IMR-90 (cell line): ENCODE data around the gene RIMBP2. TPM values are rescaled to one million over a fixed set of nuclear protein-coding genes. Genes with fewer than 3 reads are reported as not detected.

Experiments used
- ATAC-seq: fragments of 200-7000 bp; cut with Tn5 transposase; 2 replicates; pipeline ENCODE4 v1.9.1; 2020; ENCODE audit warnings: low read depth, mild to moderate bottlenecking, moderate library complexity
- BruUV-seq: library from RNA; stranded (reverse); fragments of 400-500 nt; replicated peaks from 2 replicates; lab custom pipeline; 2021; lab: Mats Ljungman, UMichigan
- CTCF ChIA-PET: fragments of 300-600 bp; formaldehyde crosslinking; extraction: SDS; loops from one replicate; lab custom pipeline; 2021; ENCODE audit warnings: antibody characterized with exemption; lab: Yijun Ruan, JAX
- POLR2A ChIA-PET: fragments of 300-600 bp; sonication (Branson Sonifier 250); formaldehyde crosslinking; loops from one replicate; lab custom pipeline; 2022; ENCODE audit warnings: antibody characterized with exemption; ENCODE audit not compliant: unreplicated experiment; lab: Charles Lee
- DNase-seq: peaks from one replicate; pipeline ENCODE4 v3.0.0; 2013
- H2AFZ ChIP-seq: replicated peaks from 2 replicates; pipeline ENCODE3; 2013; ENCODE audit warnings: low read length, mild to moderate bottlenecking; ENCODE audit not compliant: poor library complexity
- H2AK5ac ChIP-seq: 2 replicates; pipeline ENCODE4 v1.6.1; 2013; ENCODE audit warnings: low read depth, low read length, inconsistent platforms
- H2AK9ac ChIP-seq: replicated peaks from 2 replicates; pipeline ENCODE3; 2013; ENCODE audit warnings: mild to moderate bottlenecking, low read depth, low read length, moderate library complexity; ENCODE audit not compliant: poor library complexity
- H2BK120ac ChIP-seq: 2 replicates; pipeline ENCODE4 v1.6.1; 2013; ENCODE audit warnings: low read depth, low read length, inconsistent platforms
- H2BK15ac ChIP-seq: 3 replicates; pipeline ENCODE4 v1.6.1; 2013; ENCODE audit warnings: low read depth, low read length, inconsistent platforms
- H2BK20ac ChIP-seq: 2 replicates; pipeline ENCODE4 v1.6.1; 2013; ENCODE audit warnings: low read depth, mild to moderate bottlenecking, inconsistent platforms, low read length, moderate library complexity
- H2BK5ac ChIP-seq: 2 replicates; pipeline ENCODE4 v1.6.1; 2013; ENCODE audit warnings: mild to moderate bottlenecking, low read depth, low read length, inconsistent platforms; ENCODE audit not compliant: poor library complexity, severe bottlenecking
- H3K14ac ChIP-seq: replicated peaks from 2 replicates; pipeline ENCODE4 v1.6.1; 2013; ENCODE audit warnings: low read depth, low read length, inconsistent platforms
- H3K18ac ChIP-seq: 2 replicates; pipeline ENCODE4 v1.6.1; 2013; ENCODE audit warnings: low read depth, low read length, control low read depth
- H3K23ac ChIP-seq: 2 replicates; pipeline ENCODE4 v1.6.1; 2013; ENCODE audit warnings: low read depth, low read length, inconsistent platforms
- H3K27ac ChIP-seq: 2 replicates; pipeline ENCODE4 v1.5.1; 2013; ENCODE audit warnings: mild to moderate bottlenecking, control low read depth, low read length; ENCODE audit not compliant: insufficient read depth
- H3K27me3 ChIP-seq: 2 replicates; pipeline ENCODE4 v1.6.1; 2013; ENCODE audit warnings: low read length; ENCODE audit not compliant: control insufficient read depth, insufficient read depth
- H3K36me3 ChIP-seq: 2 replicates; pipeline ENCODE4 v1.6.1; 2013; ENCODE audit warnings: low read length, mixed read lengths; ENCODE audit not compliant: control insufficient read depth, insufficient read depth
- H3K4ac ChIP-seq: 2 replicates; pipeline ENCODE4 v1.6.1; 2013; ENCODE audit warnings: low read depth, low read length, inconsistent platforms
- H3K4me1 ChIP-seq: 2 replicates; pipeline ENCODE4 v1.6.1; 2013; ENCODE audit warnings: low read length, mixed read lengths; ENCODE audit not compliant: control insufficient read depth, insufficient read depth
- H3K4me2 ChIP-seq: 2 replicates; pipeline ENCODE4 v1.6.1; 2013; ENCODE audit warnings: low read depth, mild to moderate bottlenecking, control low read depth, low read length, moderate library complexity
- H3K4me3 ChIP-seq: 2 replicates; pipeline ENCODE4 v1.5.1; 2013; ENCODE audit warnings: low read depth, mild to moderate bottlenecking, control low read depth, low read length, moderate library complexity; ENCODE audit not compliant: insufficient read depth
- H3K56ac ChIP-seq: 2 replicates; pipeline ENCODE4 v1.6.1; 2013; ENCODE audit warnings: low read length, inconsistent platforms; ENCODE audit not compliant: insufficient read depth; ENCODE audit errors: extremely low read depth
- H3K79me1 ChIP-seq, 2 experiments: 2 replicates each; pipeline ENCODE4 v1.6.1; 2013; ENCODE audit warnings: low read length in 2 of 2, inconsistent platforms in 1 of 2, low read depth in 1 of 2
- H3K9ac ChIP-seq: 2 replicates; pipeline ENCODE4 v1.6.1; 2013; ENCODE audit warnings: low read depth, low read length, control low read depth
- H3K9me1 ChIP-seq: 2 replicates; pipeline ENCODE4 v1.6.1; 2013; ENCODE audit warnings: low read length, inconsistent platforms; ENCODE audit not compliant: insufficient read depth
- H3K9me3 ChIP-seq: 2 replicates; pipeline ENCODE4 v1.6.1; 2013; ENCODE audit warnings: low read length; ENCODE audit not compliant: control insufficient read depth, insufficient read depth
- H4K20me1 ChIP-seq: 2 replicates; pipeline ENCODE4 v1.6.1; 2013; ENCODE audit warnings: low read length, inconsistent platforms; ENCODE audit not compliant: insufficient read depth
- H4K5ac ChIP-seq: 2 replicates; pipeline ENCODE4 v1.6.1; 2013; ENCODE audit warnings: mild to moderate bottlenecking, low read depth, low read length, control low read depth
- H4K8ac ChIP-seq, 2 experiments: 2 replicates each; pipeline ENCODE4 v1.6.1; 2013; ENCODE audit warnings: low read depth in 2 of 2, low read length in 2 of 2, control low read depth in 1 of 2, inconsistent platforms in 1 of 2
- H4K91ac ChIP-seq: 2 replicates; pipeline ENCODE4 v1.6.1; 2013; ENCODE audit warnings: low read depth, low read length, inconsistent platforms; ENCODE audit not compliant: insufficient read depth
- CEBPB ChIP-seq: IDR thresholded peaks from 2 replicates; pipeline ENCODE4 v1.6.1; 2012; ENCODE audit warnings: low read depth, low read length, improper control_type of control experiment
- CHD1 ChIP-seq: IDR thresholded peaks from 2 replicates; pipeline ENCODE4 v1.6.1; 2012; ENCODE audit warnings: low read depth, low read length, improper control_type of control experiment
- CTCF ChIP-seq: conservative IDR thresholded peaks from 2 replicates; pipeline ENCODE4 v1.5.1; 2012; ENCODE audit warnings: mild to moderate bottlenecking, low read depth, low read length, improper control_type of control experiment
- FOS ChIP-seq: fragments of 150-350 bp; IDR thresholded peaks from 2 replicates; pipeline ENCODE4 v1.6.1; 2016; ENCODE audit warnings: low read depth, low read length
- MAFK ChIP-seq: IDR thresholded peaks from 2 replicates; pipeline ENCODE4 v1.6.1; 2012; ENCODE audit warnings: low read depth, low read length, improper control_type of control experiment
- MAZ ChIP-seq: IDR thresholded peaks from 2 replicates; pipeline ENCODE4 v1.6.1; 2012; ENCODE audit warnings: low read depth, mild to moderate bottlenecking, low read length, improper control_type of control experiment, moderate library complexity, borderline replicate concordance
- MXI1 ChIP-seq: IDR thresholded peaks from 2 replicates; pipeline ENCODE4 v1.6.1; 2012; ENCODE audit warnings: low read depth, mild to moderate bottlenecking, low read length, moderate library complexity, borderline replicate concordance
- POLR2A ChIP-seq: IDR thresholded peaks from 2 replicates; pipeline ENCODE4 v1.6.1; 2012; ENCODE audit warnings: mild to moderate bottlenecking, low read depth, low read length
- RCOR1 ChIP-seq: IDR thresholded peaks from 2 replicates; pipeline ENCODE4 v1.6.1; 2012; ENCODE audit warnings: mild to moderate bottlenecking, low read length, improper control_type of control experiment; ENCODE audit not compliant: insufficient replicate concordance
- WGBS, 2 experiments: methylation state at CpG; one replicate each; pipeline versions ENCODE4 v1.1.5 to v1.1.7; 2013; ENCODE audit warnings: missing lambda C conversion rate in 2 of 2; ENCODE audit not compliant: insufficient read length in 1 of 2; ENCODE audit errors: extremely low coverage in 2 of 2; 5-methylcytosine and 5-hydroxymethylcytosine counted together
- dilution Hi-C: fragments of 300-500 bp; cut with HindIII; formaldehyde crosslinking; loops from one replicate; pipeline ENCODE4 v1.14.3; 2018; ENCODE audit warnings: low sequenced_read_pairs; ENCODE audit not compliant: unreplicated experiment
- in situ Hi-C: fragments of 300-500 bp; cut with MboI; formaldehyde crosslinking; loops from 3 replicates; pipeline ENCODE4 v1.14.3; 2019; ENCODE audit warnings: low sequenced_read_pairs, inconsistent platforms, mixed read lengths
- intact Hi-C: fragments of 100-400 bp; cut with micrococcal nuclease; formaldehyde crosslinking; loops from 2 replicates; pipeline ENCODE4 v1.10.0; 2022
- polyA plus RNA-seq, 3 experiments: library from polyadenylated mRNA; depleted of rRNA; stranded (reverse); fragments of >200 nt; gene quantifications; 2 replicates each; pipeline ENCODE4 v1.2.3, GENCODE V29; 2012; ENCODE audit warnings: low replicate concordance in 1 of 3
- total RNA-seq: library from RNA; depleted of rRNA; stranded (reverse); fragments of >200 nt; gene quantifications from 2 replicates; pipeline ENCODE4 v1.2.3, GENCODE V29; 2012
- TF ChIP-seq, protein P1 (sequence below): fragments of 150-350 bp; IDR thresholded peaks from 2 replicates; pipeline ENCODE4 v1.6.1; 2016; ENCODE audit warnings: low read depth, mild to moderate bottlenecking, low read length, moderate library complexity, borderline replicate concordance
- TF ChIP-seq, protein P2 (sequence below): fragments of 150-350 bp; IDR thresholded peaks from 2 replicates; pipeline ENCODE4 v1.6.1; 2017; ENCODE audit warnings: mild to moderate bottlenecking, antibody characterized with exemption, low read length, low read depth

Gene RIMBP2
- total and polyA plus RNA-seq, 2 of the 4 experiments (the other 2 are of a cell fraction): not detected

DNA sequence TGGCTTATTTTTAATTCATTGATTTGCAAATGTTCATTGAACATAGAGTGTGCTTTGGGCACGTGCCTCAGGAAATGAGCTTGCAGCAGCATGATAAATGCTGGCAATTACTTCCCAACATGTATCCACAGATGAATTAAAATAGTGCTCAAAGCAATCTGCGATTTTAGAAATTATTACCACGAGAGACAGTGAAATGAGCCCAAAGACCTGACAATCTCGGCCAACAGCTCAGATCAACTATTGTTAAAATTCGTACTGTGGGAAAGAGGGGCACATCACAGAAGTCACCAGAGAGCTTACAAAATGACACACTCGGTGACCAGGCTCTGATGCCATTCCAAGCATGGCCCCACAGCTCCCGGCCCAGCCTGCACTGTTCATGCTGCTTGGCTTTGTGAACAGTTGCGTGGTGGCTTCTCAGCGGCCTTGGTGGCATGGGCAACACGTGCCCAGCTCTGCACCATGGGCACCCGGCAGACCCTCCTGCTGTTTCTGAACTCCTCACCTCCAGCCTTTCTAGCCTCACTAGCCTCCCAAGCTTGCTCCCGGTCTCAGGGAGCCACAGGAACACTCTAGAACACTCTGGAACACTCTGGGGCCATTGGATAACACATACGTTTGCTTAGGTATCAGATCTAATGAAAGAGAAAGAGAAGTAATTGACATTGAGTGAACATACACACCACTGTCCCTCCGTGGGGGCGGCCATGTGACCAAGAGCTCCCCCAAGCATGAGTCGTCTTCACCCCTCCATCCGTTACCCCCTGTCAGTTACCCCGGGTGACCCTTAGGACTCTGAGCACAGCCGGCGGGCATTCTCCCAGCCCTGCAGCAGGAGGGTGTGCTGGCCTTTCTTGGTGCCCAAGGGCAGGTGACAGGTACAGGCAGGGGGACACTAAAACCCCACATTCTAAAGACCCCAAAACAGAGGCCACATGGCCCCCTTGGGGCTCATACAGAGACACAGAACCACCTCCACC, 28.0 kb downstream of the RIMBP2 start:
- Histone ChIP-seq H3K79me1 (no peaks in the 10 kb centered on the region), H3K9me1 (no peaks in the 10 kb centered on the region), H2AK5ac (no peak overlapping the region), H3K14ac (no peak overlapping the region), H3K9ac (no peak overlapping the region), H3K4me3 (no peak overlapping the region), H4K20me1 (no peaks in the 10 kb centered on the region), H3K27ac (no peak overlapping the region), H3K18ac (no peak overlapping the region), H3K36me3 (no peaks in the 10 kb centered on the region), H3K4ac (no peak overlapping the region), H2BK20ac (no peak overlapping the region), H4K91ac (no peak overlapping the region), H4K8ac (no peak overlapping the region), H3K9me3 (peaks cover 50% of the 10 kb centered on the region), H3K4me2 (no peak overlapping the region), H3K23ac (no peak overlapping the region), H2BK5ac (no peak overlapping the region), H2AFZ (no peak overlapping the region), H2AK9ac (no peak overlapping the region), H2BK120ac (no peak overlapping the region), H2BK15ac (no peak overlapping the region), H3K27me3 (no peaks in the 10 kb centered on the region), H3K56ac (no peak overlapping the region), H3K4me1 (no peaks in the 10 kb centered on the region), H4K5ac (no peak overlapping the region)
- ATAC-seq (no peak), DNase-seq (no peak)
- dilution Hi-C loops: no loop called here
- intact Hi-C loops: no loop called here
- ChIA-PET POLR2A (no interaction called here), CTCF (no interaction called here)
- no TSS peak for BruUV-seq
- in situ Hi-C loops: no loop called here
- TF ChIP-seq CTCF (no peak), CHD1 (no peak), POLR2A (no peak), MAFK (no peak), CEBPB (no peak), RCOR1 (no peak), MAZ (no peak), FOS (no peak), MXI1 (no peak)
- TF ChIP-seq, protein P1, sequence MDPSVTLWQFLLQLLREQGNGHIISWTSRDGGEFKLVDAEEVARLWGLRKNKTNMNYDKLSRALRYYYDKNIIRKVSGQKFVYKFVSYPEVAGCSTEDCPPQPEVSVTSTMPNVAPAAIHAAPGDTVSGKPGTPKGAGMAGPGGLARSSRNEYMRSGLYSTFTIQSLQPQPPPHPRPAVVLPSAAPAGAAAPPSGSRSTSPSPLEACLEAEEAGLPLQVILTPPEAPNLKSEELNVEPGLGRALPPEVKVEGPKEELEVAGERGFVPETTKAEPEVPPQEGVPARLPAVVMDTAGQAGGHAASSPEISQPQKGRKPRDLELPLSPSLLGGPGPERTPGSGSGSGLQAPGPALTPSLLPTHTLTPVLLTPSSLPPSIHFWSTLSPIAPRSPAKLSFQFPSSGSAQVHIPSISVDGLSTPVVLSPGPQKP: no peak
- TF ChIP-seq, protein P2, sequence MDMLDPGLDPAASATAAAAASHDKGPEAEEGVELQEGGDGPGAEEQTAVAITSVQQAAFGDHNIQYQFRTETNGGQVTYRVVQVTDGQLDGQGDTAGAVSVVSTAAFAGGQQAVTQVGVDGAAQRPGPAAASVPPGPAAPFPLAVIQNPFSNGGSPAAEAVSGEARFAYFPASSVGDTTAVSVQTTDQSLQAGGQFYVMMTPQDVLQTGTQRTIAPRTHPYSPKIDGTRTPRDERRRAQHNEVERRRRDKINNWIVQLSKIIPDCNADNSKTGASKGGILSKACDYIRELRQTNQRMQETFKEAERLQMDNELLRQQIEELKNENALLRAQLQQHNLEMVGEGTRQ: no peak
- 45% methylated on average over 6 of the region's 20 CpGs; no CpG with 5 or more reads in 1 of the 2 experiments for WGBS, 2 experiments
